OCI-LY7 (cell line): ENCODE data around the gene OVCH2.

Experiments
- EZH2phosphoT487 ChIP-seq: fragments of 200-600 bp; sonication (generic); IDR thresholded peaks from 2 replicates; pipeline ENCODE4 v1.6.1; 2018; ENCODE audit warnings: low read depth, borderline replicate concordance, mild to moderate bottlenecking, mixed run types, antibody characterized with exemption, low read length, moderate library complexity, mixed read lengths
- TF ChIP-seq, protein P1 (sequence below): fragments of 200-600 bp; sonication (generic); conservative IDR thresholded peaks from 2 replicates; pipeline ENCODE4 v1.5.1; 2014; ENCODE audit warnings: mild to moderate bottlenecking, antibody characterized with exemption, low read length, moderate library complexity, mixed read lengths

DNA sequence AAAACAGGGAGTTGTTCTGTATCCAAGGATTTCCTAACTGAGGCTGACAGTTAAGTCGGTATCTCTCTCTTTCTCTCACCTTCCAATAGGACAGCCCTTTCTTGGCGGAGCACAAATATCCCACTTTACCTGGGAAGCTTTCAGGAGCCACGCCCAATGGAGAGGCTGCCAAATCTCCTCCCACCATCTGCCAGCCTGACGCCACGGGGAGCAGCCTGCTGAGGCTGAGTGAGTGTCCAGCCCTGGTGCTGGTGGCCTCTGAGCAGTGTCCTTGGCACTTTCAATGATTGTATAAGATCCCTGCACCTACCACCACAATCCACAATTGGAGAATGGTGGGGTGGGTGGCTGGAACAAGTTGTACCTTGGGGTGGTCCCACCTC is 66.6 kb downstream of the OVCH2 start:
- TF ChIP-seq, protein P1, sequence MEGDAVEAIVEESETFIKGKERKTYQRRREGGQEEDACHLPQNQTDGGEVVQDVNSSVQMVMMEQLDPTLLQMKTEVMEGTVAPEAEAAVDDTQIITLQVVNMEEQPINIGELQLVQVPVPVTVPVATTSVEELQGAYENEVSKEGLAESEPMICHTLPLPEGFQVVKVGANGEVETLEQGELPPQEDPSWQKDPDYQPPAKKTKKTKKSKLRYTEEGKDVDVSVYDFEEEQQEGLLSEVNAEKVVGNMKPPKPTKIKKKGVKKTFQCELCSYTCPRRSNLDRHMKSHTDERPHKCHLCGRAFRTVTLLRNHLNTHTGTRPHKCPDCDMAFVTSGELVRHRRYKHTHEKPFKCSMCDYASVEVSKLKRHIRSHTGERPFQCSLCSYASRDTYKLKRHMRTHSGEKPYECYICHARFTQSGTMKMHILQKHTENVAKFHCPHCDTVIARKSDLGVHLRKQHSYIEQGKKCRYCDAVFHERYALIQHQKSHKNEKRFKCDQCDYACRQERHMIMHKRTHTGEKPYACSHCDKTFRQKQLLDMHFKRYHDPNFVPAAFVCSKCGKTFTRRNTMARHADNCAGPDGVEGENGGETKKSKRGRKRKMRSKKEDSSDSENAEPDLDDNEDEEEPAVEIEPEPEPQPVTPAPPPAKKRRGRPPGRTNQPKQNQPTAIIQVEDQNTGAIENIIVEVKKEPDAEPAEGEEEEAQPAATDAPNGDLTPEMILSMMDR = no peak
- TF ChIP-seq EZH2phosphoT487 = no peak
